Measurements from ENCODE around the gene ARMC5. TPM values are rescaled to one million over a fixed set of nuclear protein-coding genes. Genes with fewer than 3 reads are reported as not detected.

ARMC5 gene
- polyA plus RNA-seq, 1 of the 3 experiments (the other 2 are of a cell fraction): 8.9 TPM

DNA sequence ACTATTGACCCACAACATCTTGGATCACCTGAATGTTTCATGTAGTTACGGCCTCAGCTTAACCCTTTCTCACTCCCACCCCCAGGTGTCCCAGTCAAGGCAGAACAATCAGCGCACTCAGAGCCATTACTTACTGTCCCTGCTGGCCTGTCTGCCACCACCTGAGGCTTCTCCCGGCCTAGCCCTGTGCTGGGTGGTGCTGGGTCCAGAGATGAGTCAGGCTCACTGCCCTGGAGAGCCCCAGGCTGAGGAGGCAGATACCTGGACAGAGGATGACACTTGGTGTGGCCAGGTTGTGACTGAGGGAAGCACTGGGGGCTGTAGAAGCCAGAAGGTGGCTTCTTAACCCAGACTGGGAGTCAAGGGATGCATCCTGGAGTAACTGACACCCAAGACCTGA lies 19.7 kb downstream of the ARMC5 start:
- 81% methylated on average over 3 of the region's 3 CpGs for WGBS (ENCODE audit: low lambda C conversion rate)
- CTCF ChIA-PET: interaction anchor here (1.9 kb wide), 1 partner anchor 18 kb away, joined by 8 read pairs; no protein-coding TSS in a partner anchor
- no peak overlapping the region for H3K27ac ChIP-seq (ENCODE audit: low read depth in 2 of 2, low read length in 1 of 2)

DNA sequence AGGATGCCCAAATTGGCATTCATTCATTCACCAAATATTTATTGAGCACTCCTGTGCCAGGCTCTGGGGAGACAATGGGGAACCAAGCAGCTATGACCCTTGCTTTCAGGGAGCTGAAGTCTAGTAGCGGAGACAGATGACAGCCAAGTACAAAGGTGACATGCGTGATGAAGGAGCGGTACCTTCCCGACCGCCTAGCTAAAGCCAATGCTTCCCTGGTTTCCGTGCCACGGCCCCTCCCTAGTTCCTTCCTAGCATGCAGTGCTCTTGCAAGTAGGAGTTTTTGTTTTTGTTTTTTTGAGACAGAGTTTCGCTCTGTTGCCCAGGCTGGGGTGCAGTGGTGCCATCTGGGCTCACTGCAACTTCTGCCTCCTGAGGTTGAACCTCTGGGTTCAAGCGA lies 20.4 kb downstream of the ARMC5 start:
- Histone ChIP-seq H3K4me3 (ENCODE audit: low read depth in 2 of 2, low read length in 1 of 2) (no peak overlapping the region), H3K9me3 (no peaks in the 10 kb centered on the region), H3K4me2 (no peak overlapping the region), H2AFZ (ENCODE audit: low read depth) (no peak overlapping the region), H3K9ac (no peak overlapping the region), H4K20me1 (ENCODE audit: insufficient read depth) (peaks cover 16% of the 10 kb centered on the region; the same call in 1 of the 2 replicates), H3F3A (replicated peaks; ENCODE audit: insufficient read depth) (peaks cover 24% of the 10 kb centered on the region), H3K27ac (ENCODE audit: low read depth in 2 of 2, low read length in 1 of 2) (no peak overlapping the region), H3K9me2 (no peaks in the 10 kb centered on the region), H3K4me1 (ENCODE audit: control insufficient read depth in 1 of 2, insufficient read depth in 2 of 2, low read depth in 1 of 2, low read length in 1 of 2) (no peaks in the 10 kb centered on the region; a peak in 1 of 4 replicates), H3K36me3 (replicated peaks in 1 of 2; ENCODE audit: control insufficient read depth in 1 of 2, insufficient read depth in 2 of 2, low read length in 1 of 2) (peaks cover 13 to 19% of the 10 kb centered on the region in 2 experiments), H3K27me3 (ENCODE audit: insufficient read depth) (no peaks in the 10 kb centered on the region), H3K79me2 (ENCODE audit: insufficient read depth) (peaks cover 3% of the 10 kb centered on the region; the same call in 1 of the 2 replicates)
- ChIA-PET CTCF (no interaction called here), POLR2A (interaction anchor here (1.5 kb wide), 2 partner anchors 8 to 28 kb away, joined by 4 to 9 read pairs; partner anchors contain the start of gene RUSF1)
- TF ChIP-seq FOXJ3 (CRISPR knock-in tag; IDR thresholded peaks at IDR 0.05) (no peak), MEF2A (IDR thresholded peaks at IDR 0.05; ENCODE audit: borderline replicate concordance, low read depth) (no peak), YY1 (IDR thresholded peaks at IDR 0.05; ENCODE audit: low read depth) (no peak)
- WGBS (ENCODE audit: low lambda C conversion rate): 91% methylated on average over 9 of the region's 9 CpGs
- no peak for DNase-seq

More for the DNA sequence above, 19.7 kb downstream of the ARMC5 start:
- Histone ChIP-seq H2AFZ (ENCODE audit: low read depth) (no peak overlapping the region), H3K79me2 (ENCODE audit: insufficient read depth) (peaks cover 11% of the 10 kb centered on the region), H3K9me2 (no peaks in the 10 kb centered on the region), H3K9ac (no peak overlapping the region), H3K36me3 (replicated peaks in 1 of 2; ENCODE audit: control insufficient read depth in 1 of 2, insufficient read depth in 2 of 2, low read length in 1 of 2) (peaks cover 20 to 27% of the 10 kb centered on the region in 2 experiments), H3K27me3 (ENCODE audit: insufficient read depth) (no peaks in the 10 kb centered on the region), H3K4me1 (ENCODE audit: control insufficient read depth in 1 of 2, insufficient read depth in 2 of 2, low read depth in 1 of 2, low read length in 1 of 2) (no peaks in the 10 kb centered on the region), H3K4me2 (no peak overlapping the region), H3K9me3 (no peaks in the 10 kb centered on the region), H3K4me3 (ENCODE audit: low read depth in 2 of 2, low read length in 1 of 2) (no peak overlapping the region), H3F3A (replicated peaks; ENCODE audit: insufficient read depth) (peaks cover 31% of the 10 kb centered on the region), H4K20me1 (ENCODE audit: insufficient read depth) (peaks cover 20% of the 10 kb centered on the region; the same call in 1 of the 2 replicates)
- no peak for DNase-seq
- POLR2A ChIA-PET: interaction anchor here (1.5 kb wide), 2 partner anchors 9 to 29 kb away, joined by 4 to 9 read pairs; partner anchors contain the start of gene RUSF1
- TF ChIP-seq TEAD4 (IDR thresholded peaks at IDR 0.05; ENCODE audit: borderline replicate concordance, insufficient read depth): no peak
- no peak for TF ChIP-seq GATA2 (CRISPR knock-in tag; IDR thresholded peaks at IDR 0.05)
- TF ChIP-seq, protein P1, sequence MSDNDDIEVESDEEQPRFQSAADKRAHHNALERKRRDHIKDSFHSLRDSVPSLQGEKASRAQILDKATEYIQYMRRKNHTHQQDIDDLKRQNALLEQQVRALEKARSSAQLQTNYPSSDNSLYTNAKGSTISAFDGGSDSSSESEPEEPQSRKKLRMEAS (IDR thresholded peaks at IDR 0.05; ENCODE audit: low read depth): no peak
- TF ChIP-seq, protein P2, sequence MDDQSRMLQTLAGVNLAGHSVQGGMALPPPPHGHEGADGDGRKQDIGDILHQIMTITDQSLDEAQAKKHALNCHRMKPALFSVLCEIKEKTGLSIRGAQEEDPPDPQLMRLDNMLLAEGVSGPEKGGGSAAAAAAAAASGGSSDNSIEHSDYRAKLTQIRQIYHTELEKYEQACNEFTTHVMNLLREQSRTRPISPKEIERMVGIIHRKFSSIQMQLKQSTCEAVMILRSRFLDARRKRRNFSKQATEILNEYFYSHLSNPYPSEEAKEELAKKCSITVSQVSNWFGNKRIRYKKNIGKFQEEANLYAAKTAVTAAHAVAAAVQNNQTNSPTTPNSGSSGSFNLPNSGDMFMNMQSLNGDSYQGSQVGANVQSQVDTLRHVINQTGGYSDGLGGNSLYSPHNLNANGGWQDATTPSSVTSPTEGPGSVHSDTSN (IDR thresholded peaks at IDR 0.05): no peak
- no peak for TF ChIP-seq GABPA (IDR thresholded peaks at IDR 0.05; ENCODE audit: low read depth)

DNA sequence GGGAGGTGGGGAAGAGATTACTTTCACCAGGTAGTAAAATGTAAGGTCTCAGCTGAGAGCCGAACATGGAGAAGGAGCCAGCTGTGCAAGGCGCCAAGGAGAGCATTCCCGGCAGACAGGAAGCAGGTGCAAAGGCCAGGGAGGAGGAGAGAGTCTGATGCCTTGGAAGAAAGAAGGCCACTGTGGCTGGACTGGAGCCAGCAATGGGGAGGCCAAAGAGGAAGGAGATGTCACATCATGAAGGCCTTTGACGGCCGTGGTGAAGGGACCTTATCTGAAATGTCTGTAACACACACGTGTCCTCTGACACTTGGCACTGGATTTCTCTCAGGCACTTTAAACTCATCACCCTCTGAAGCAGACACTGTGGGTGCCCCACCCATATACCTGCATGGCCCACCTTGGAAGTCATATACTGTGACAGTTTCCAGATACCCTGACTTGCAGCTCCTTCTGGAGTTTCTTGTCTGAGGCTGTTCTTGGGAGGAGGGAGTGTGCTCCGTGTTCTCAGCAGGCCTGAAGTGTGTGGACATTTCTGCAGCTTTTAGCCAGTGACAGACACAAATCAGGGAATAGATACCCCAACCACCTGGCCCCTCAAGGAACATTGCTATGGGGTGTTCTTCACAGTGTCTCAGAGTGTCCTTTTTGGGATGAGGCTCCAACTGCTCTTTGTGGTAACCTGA lies 21.7 kb downstream of the ARMC5 start:
- H3K27me3 ChIP-seq (ENCODE audit: insufficient read depth): no peaks in the 10 kb centered on the region
- CTCF ChIA-PET: interaction anchor here (1.0 to 1.8 kb wide), 3 partner anchors 9 to 20 kb away, joined by 3 to 6 read pairs (median 3); partner anchors contain the start of gene TGFB1I1
- TF ChIP-seq SIN3A (IDR thresholded peaks at IDR 0.05; ENCODE audit: borderline replicate concordance, low read depth, low read length): no peak
- no peak for TF ChIP-seq GABPA (IDR thresholded peaks at IDR 0.05; ENCODE audit: low read depth)
- TF ChIP-seq TEAD4 (IDR thresholded peaks at IDR 0.05; ENCODE audit: borderline replicate concordance, insufficient read depth): no peak
- peak; percentile 11; the same call in 1 of the 2 replicates for TF ChIP-seq POLR2AphosphoS5 (IDR thresholded peaks at IDR 0.05; ENCODE audit: low read depth, low read length)
- no peak for TF ChIP-seq YY1 (IDR thresholded peaks at IDR 0.05; ENCODE audit: low read depth)
- no peak overlapping the region for H2AFZ ChIP-seq (ENCODE audit: low read depth)
- no peak for DNase-seq
- H3K4me3 ChIP-seq (ENCODE audit: low read depth in 2 of 2, low read length in 1 of 2): no peak overlapping the region
- H3K36me3 ChIP-seq (replicated peaks in 1 of 2; ENCODE audit: control insufficient read depth in 1 of 2, insufficient read depth in 2 of 2, low read length in 1 of 2): peaks cover 4 to 17% of the 10 kb centered on the region in 2 experiments
- no peaks in the 10 kb centered on the region; a peak in 1 of 4 replicates for H3K4me1 ChIP-seq (ENCODE audit: control insufficient read depth in 1 of 2, insufficient read depth in 2 of 2, low read depth in 1 of 2, low read length in 1 of 2)
- no peaks in the 10 kb centered on the region for H3K9me2 ChIP-seq
- H3K9ac ChIP-seq: no peak overlapping the region
- no peaks in the 10 kb centered on the region for H3K79me2 ChIP-seq (ENCODE audit: insufficient read depth)
- 60% methylated on average over 7 of the region's 7 CpGs for WGBS (ENCODE audit: low lambda C conversion rate)
- no peaks in the 10 kb centered on the region for H3K9me3 ChIP-seq
- POLR2A ChIA-PET: no interaction called here
- no peak overlapping the region for H3K4me2 ChIP-seq
- H3K27ac ChIP-seq (ENCODE audit: low read depth in 2 of 2, low read length in 1 of 2): no peak overlapping the region
- H3F3A ChIP-seq (replicated peaks; ENCODE audit: insufficient read depth): peaks cover 15% of the 10 kb centered on the region
- H4K20me1 ChIP-seq (ENCODE audit: insufficient read depth): peaks cover 9% of the 10 kb centered on the region; the same call in 1 of the 2 replicates
